GM15510 (cell line): ENCODE measurements around the gene RUNDC1.

Experiments
- POLR2A ChIP-seq: IDR thresholded peaks from 3 replicates; pipeline ENCODE4 v1.6.1; 2011; ENCODE audit warnings: borderline replicate concordance; ENCODE audit not compliant: insufficient read length; ENCODE audit errors: extremely low read depth

The RUNDC1 gene

GRCh38 chr17:43014020-43014648 is 33.8 kb downstream of the RUNDC1 start:
- TF ChIP-seq POLR2A, result no peak

GRCh38 chr17:43014649-43015542 is 34.5 kb downstream of the RUNDC1 start:
- no peak for TF ChIP-seq POLR2A

GRCh38 chr17:43015579-43015978 is 35.2 kb downstream of the RUNDC1 start:
- no peak for TF ChIP-seq POLR2A

DNA sequence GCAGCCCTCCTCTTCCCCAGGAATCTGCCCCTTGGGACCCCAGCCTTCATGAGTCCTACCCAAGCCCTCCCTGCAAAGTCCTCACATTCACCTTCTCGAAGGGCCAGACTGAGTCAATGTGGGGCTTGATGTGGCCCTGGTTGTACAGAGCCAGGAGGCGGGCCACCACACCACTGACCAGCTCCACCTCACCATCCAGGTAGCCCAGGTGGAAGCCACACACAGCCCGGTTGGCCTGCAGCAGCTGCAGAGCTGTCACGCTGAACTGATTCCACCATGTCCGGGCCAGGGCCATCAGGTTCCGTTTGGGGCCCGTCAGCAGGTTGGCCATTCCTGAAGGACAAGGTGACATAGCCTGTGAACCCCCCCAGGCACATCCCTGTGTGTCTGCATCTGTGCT is 35.9 kb downstream of the RUNDC1 start:
- no peak for TF ChIP-seq POLR2A

DNA sequence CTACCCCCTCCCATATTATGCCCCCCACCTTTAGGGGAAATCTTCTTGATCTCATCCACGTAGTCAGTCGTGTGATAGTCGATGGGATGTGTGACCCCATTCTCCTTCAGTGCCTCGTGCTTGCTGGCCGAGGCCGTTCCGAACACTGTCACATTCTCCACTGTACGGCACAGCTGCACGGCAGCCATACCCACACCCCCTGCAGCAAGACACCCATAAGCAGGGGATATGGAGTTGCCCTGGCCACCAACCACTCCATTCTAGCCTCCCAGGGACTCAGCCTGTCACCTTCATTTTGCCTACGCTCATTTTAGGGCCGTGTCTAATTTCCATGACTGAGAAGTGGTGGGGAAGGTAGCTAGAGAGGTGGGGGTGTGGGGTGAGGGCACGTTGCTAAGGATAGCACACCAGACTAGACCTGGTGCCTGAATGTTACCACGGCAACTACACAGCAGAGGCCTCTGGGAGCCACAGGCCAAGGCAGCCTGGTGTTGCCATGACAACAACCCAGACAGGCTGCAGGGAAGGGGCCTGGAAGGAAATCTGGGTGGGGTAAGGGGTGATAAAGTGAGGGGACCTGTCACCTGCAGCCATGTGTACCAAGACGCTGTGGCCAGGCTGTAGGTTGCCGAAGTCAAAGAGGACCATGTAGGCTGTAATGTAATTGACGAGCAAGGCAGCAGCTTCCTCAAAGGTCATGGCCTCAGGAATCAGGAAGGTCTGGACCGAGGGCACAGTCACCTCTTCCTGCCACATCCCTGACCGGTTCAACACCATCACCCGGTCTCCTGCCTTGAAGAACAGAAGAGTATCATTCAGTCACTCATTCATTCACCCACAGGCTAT is 37.9 kb downstream of the RUNDC1 start:
- no peak for TF ChIP-seq POLR2A

DNA sequence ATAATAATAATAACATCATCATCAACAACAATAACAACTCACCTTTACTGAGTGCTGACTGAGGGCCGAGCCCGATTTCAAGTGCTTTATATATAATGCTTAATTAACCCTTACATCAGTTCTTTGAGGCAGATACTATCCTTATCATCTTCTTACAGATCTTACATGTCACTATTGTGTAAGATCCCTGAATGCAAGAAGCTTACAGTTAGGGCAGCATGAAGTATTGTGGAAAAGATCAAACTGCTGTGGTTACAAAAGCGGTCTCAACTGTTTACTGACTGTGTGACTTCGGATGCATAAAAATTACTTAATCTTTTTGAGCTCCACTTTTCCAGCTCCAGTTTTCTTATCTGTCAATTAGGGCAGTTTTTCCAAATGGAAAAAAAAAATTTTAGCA is 38.6 kb downstream of the RUNDC1 start:
- TF ChIP-seq POLR2A, result no peak

- TF ChIP-seq POLR2A, result no peak
Measured at GRCh38 chr17:43019418-43019817, 39.1 kb downstream of the RUNDC1 start.

DNA sequence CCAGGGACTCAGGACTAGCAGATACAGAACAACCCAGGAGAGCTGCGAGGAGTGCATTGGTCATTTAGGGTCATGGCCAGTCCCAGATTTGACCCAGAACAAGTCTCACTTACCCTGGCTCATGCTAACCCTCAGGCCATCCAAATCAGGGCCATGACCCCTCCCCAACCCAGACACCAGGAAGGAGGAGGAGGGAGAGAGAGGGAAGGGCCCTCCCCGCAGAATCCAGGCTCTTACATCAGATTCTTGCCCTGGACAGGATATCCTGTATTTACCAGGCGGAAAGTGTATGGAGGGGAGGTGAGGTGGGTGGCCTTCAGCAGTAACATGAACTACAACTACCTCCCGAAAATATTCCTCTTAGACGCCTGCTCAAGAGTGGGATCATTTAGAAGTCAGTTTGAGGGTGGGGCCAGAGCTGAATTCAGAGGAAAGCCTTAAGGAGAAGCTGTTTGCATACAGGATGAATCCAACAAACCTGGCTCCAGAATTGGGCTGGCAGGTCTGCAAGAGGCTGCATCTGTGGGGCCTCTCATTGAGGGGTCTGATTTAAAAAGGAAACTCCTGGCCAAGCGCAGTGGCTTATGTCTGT is 39.8 kb downstream of the RUNDC1 start:
- no peak for TF ChIP-seq POLR2A

DNA sequence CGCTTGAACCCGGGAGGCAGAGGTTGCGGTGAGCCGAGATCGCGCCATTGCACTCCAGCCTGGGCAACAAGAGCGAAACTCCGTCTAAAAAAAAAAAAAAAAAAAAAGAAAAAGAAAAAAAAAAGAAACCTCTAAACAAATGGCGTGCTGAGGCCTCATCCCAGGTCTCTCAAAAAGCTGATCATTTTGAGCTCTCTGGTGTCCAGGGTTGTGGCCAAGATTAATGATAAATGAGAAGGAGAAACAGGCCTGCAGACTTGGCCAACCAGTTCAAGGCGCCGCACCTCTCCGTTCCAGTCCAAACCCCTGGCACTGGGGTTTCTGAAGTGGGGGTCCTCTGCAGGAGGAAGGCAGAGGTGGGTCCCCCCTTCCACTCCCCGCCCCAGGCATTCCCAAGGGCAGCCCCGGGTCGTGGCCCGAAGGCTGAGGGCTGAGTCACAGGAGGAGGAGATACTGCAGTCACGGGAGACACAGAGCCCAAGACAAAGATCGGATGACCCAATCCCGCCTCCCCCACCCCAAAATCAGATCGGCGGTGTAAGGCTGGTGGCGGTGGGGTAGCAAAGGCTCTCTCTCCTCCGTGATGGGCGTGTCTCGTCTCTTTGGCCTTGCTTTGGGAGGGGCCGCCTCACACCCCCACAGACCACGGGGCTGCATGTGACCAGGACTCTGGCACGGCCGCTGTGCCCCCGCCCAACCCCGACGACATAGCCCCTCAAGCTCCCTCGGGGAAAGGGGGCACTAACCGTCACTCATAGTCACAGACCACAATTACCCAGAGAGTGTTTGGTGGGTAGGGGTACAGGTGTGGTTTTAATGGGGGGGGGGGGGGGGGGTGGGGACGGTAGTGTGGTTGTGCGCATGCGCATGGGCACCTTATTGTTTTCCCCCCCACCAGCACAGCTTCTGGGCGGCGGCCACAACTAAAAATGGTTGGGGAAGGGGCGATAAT is 40.7 kb downstream of the RUNDC1 start:
- no peak for TF ChIP-seq POLR2A

GRCh38 chr17:43021741-43022512 is 41.6 kb downstream of the RUNDC1 start, which contains the start of gene VAT1:
TSS of gene VAT1 (minus strand) at chr17:43022385. CDS start at chr17:43022322, 63 bp downstream.
- no peak for TF ChIP-seq POLR2A

- no peak for TF ChIP-seq POLR2A
Measured at GRCh38 chr17:43024407-43025289, 44.3 kb downstream of the RUNDC1 start, which contains the start of gene RND2. TSS of gene RND2 (plus strand) at chr17:43025231. CDS start at chr17:43025348, 117 bp downstream.

DNA sequence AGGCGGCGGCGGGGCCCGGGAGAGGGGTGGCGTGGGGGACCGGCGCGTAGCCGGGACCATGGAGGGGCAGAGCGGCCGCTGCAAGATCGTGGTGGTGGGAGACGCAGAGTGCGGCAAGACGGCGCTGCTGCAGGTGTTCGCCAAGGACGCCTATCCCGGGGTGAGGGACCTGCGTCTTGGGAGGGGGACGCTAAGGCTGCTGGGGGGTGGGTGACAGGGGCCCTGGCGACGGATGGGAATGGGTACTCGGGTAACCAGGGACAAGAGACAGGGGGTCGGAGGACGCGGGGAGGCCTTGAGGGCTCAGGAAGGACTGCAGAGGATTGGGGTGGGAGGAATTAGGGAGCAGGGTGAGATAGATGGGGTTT is 44.9 kb downstream of the RUNDC1 start:
- no peak for TF ChIP-seq POLR2A
